ENCODE measurements around the gene CACYBP. TPM values are rescaled to one million over a fixed set of nuclear protein-coding genes. Genes with fewer than 3 reads are reported as not detected.

Gene CACYBP
- total and polyA plus RNA-seq, 2 experiments from 2014 or later = 209 to 453 TPM

- Mint-ChIP-seq H3K4me1 (peaks cover 10% of the 10 kb centered on the region; the same call in 2 of the 3 replicates), H3K4me3 (no peak overlapping the region), H3K9me3 (no peaks in the 10 kb centered on the region), H3K27ac (no peak overlapping the region), H3K36me3 (ENCODE audit: low read depth) (peaks cover 20% of the 10 kb centered on the region), H3K27me3 (ENCODE audit: insufficient read depth, low read depth, poor library complexity) (no peaks in the 10 kb centered on the region)
- H3K79me2 ChIP-seq (replicated peaks; ENCODE audit: insufficient read depth) = peaks cover 73% of the 10 kb centered on the region
- H3K4me2 ChIP-seq = no peak overlapping the region
- no peak overlapping the region for H2AFZ ChIP-seq
- peaks cover 51% of the 10 kb centered on the region for H4K20me1 ChIP-seq (replicated peaks; ENCODE audit: insufficient read depth)
- DNase-seq (ENCODE audit: low spot score) (peak; percentile 46), ATAC-seq (peak; percentile 63)
- H3K36me3 ChIP-seq (ENCODE audit: insufficient read depth) = peaks cover 10% of the 10 kb centered on the region; the same call in 1 of the 2 replicates
- H3K27me3 ChIP-seq (ENCODE audit: insufficient read depth) = no peaks in the 10 kb centered on the region
- H3K9me2 ChIP-seq (ENCODE audit: insufficient read depth) = no peaks in the 10 kb centered on the region
- TF ChIP-seq ZNF331 (CRISPR knock-in tag; IDR thresholded peaks at IDR 0.05; ENCODE audit: low read depth) (no peak), JUNB (IDR thresholded peaks at IDR 0.05; ENCODE audit: unreplicated experiment) (no peak), CTCF (conservative IDR thresholded peaks at IDR 0.05; ENCODE audit: low read depth in 2 of 2) (no peak), CREB1 (CRISPR knock-in tag; IDR thresholded peaks at IDR 0.05; ENCODE audit: low read depth) (no peak), REST (IDR thresholded peaks at IDR 0.05; ENCODE audit: unreplicated experiment) (no peak), STAT1 (IDR thresholded peaks at IDR 0.05; ENCODE audit: unreplicated experiment) (no peak), ZNF114 (CRISPR knock-in tag; IDR thresholded peaks at IDR 0.05) (no peak), POLR2AphosphoS5 (IDR thresholded peaks at IDR 0.05; ENCODE audit: low read depth) (no peak), NANOG (IDR thresholded peaks at IDR 0.05; ENCODE audit: borderline replicate concordance) (no peak), EZH2 (IDR thresholded peaks at IDR 0.05; ENCODE audit: low read depth, unreplicated experiment) (no peak), ZNF462 (CRISPR knock-in tag; IDR thresholded peaks at IDR 0.05) (no peak)
- no peaks in the 10 kb centered on the region; the same call in 1 of the 2 replicates for H3K4me1 ChIP-seq (ENCODE audit: insufficient read depth)
- H3F3A ChIP-seq (replicated peaks; ENCODE audit: low read depth) = no peaks in the 10 kb centered on the region
- H3K4me3 ChIP-seq = no peak overlapping the region
- H3K27ac ChIP-seq (ENCODE audit: low read depth) = no peak overlapping the region
Observed at GRCh38 chr1:174954073-174954460, 45.7 kb upstream of the CACYBP start.
